Measurements from ENCODE around the gene APOL4. TPM values are rescaled to one million over a fixed set of nuclear protein-coding genes. Genes with fewer than 3 reads are reported as not detected.

Gene APOL4
- total RNA-seq, 2 donors from 2014 or later = 0.52 to 18.1 TPM

GRCh38 chr22:36182056-36182455 lies 19.6 kb downstream of the APOL4 start:
- 21 to 40% methylated on average over 4 to 7 of the region's 7 CpGs for WGBS, 2 donors
- H3K27ac ChIP-seq = no peak overlapping the region

GRCh38 chr22:36180928-36181327 lies 20.7 kb downstream of the APOL4 start:
- Histone ChIP-seq H3K36me3 (replicated peaks in 1 of 2; ENCODE audit: insufficient read depth in 1 of 2, low read depth in 2 of 2) (no peaks in the 10 kb centered on the region), H3K9me3 (no peaks in the 10 kb centered on the region), H3K27me3 (no peaks in the 10 kb centered on the region), H3K4me3 (no peak overlapping the region), H3K4me1 (no peaks in the 10 kb centered on the region), H3K27ac (no peak overlapping the region)
- 84% methylated on average over 5 to 6 of the region's 6 CpGs for WGBS, 2 donors
- ATAC-seq (no peak), DNase-seq (no peak)
- intact Hi-C loops (cut with DNase I) = loop anchor here (5.0 kb wide), 1 partner anchor 34 kb away; no protein-coding TSS in a partner anchor
- TF ChIP-seq POLR2A (IDR thresholded peaks at IDR 0.05) (no peak), CTCF (IDR thresholded peaks at IDR 0.05) (no peak)

More at GRCh38 chr22:36182056-36182455, 19.6 kb downstream of the APOL4 start:
- no peak for TF ChIP-seq POLR2A (IDR thresholded peaks at IDR 0.05)
- TF ChIP-seq CTCF (IDR thresholded peaks at IDR 0.05) = no peak
- DNase-seq (no peak), ATAC-seq (no peak)
- Histone ChIP-seq H3K9me3 (no peaks in the 10 kb centered on the region), H3K4me1 (no peaks in the 10 kb centered on the region), H3K4me3 (no peak overlapping the region), H3K27me3 (no peaks in the 10 kb centered on the region), H3K36me3 (replicated peaks in 1 of 2; ENCODE audit: insufficient read depth in 1 of 2, low read depth in 2 of 2) (no peaks in the 10 kb centered on the region)
- intact Hi-C loops (cut with DNase I) = loop anchor here (5.0 kb wide), 1 partner anchor 35 kb away; no protein-coding TSS in a partner anchor

GRCh38 chr22:36180038-36180880 lies 21.4 kb downstream of the APOL4 start:
- 44 to 63% methylated on average over 12 to 22 of the region's 22 CpGs for whole genome bisulfite sequencing, 2 donors
- no peaks in the 10 kb centered on the region for H3K9me3 ChIP-seq
- H3K27ac ChIP-seq = no peak overlapping the region
- DNase-seq (peak; percentile 85 to 92 (median 88)), ATAC-seq (peak; percentile 97)
- no peaks in the 10 kb centered on the region for H3K4me1 ChIP-seq
- no peak for TF ChIP-seq POLR2A (IDR thresholded peaks at IDR 0.05)
- TF ChIP-seq CTCF (IDR thresholded peaks at IDR 0.05) = peak; percentile 74 to 89 (median 78)
- no peaks in the 10 kb centered on the region for H3K36me3 ChIP-seq (replicated peaks in 1 of 2; ENCODE audit: insufficient read depth in 1 of 2, low read depth in 2 of 2)
- no peaks in the 10 kb centered on the region for H3K27me3 ChIP-seq
- no peak overlapping the region for H3K4me3 ChIP-seq
- intact Hi-C loops (cut with DNase I) = loop anchor here (5.0 kb wide), 1 partner anchor 33 kb away; no protein-coding TSS in a partner anchor

- ATAC-seq (no peak), DNase-seq (no peak)
- intact Hi-C loops (cut with DNase I) = no loop called here
- no peaks in the 10 kb centered on the region for H3K27me3 ChIP-seq
- no peaks in the 10 kb centered on the region for H3K9me3 ChIP-seq
- H3K36me3 ChIP-seq (replicated peaks in 1 of 2; ENCODE audit: insufficient read depth in 1 of 2, low read depth in 2 of 2) = no peaks in the 10 kb centered on the region
- H3K4me3 ChIP-seq = no peak overlapping the region
- no peak for TF ChIP-seq CTCF (IDR thresholded peaks at IDR 0.05)
- no peak for TF ChIP-seq POLR2A (IDR thresholded peaks at IDR 0.05)
- 77 to 79% methylated on average over 3 of the region's 3 CpGs for WGBS, 2 donors
- no peak overlapping the region for H3K27ac ChIP-seq
- no peaks in the 10 kb centered on the region for H3K4me1 ChIP-seq
These were observed 24.4 kb downstream of the APOL4 start for GRCh38 chr22:36177160-36177559.
